GM15510 (cell line): ENCODE results near the gene ALOX12B.

Experiments used
- POLR2A ChIP-seq: IDR thresholded peaks from 3 replicates; pipeline ENCODE4 v1.6.1; 2011; ENCODE audit warnings: borderline replicate concordance; ENCODE audit not compliant: insufficient read length; ENCODE audit errors: extremely low read depth

Gene ALOX12B

GRCh38 chr17:8044819-8045810 lies 42.4 kb downstream of the ALOX12B start:
- TF ChIP-seq POLR2A = no peak

GRCh38 chr17:8041979-8042378 lies 45.5 kb downstream of the ALOX12B start:
- no peak for TF ChIP-seq POLR2A

- TF ChIP-seq POLR2A = no peak
These were observed 46.1 kb downstream of the ALOX12B start for GRCh38 chr17:8041249-8041928.

- no peak for TF ChIP-seq POLR2A
These were observed 47.8 kb downstream of the ALOX12B start for GRCh38 chr17:8039611-8040168.

- no peak for TF ChIP-seq POLR2A
These were observed 48.4 kb downstream of the ALOX12B start, which contains the start of gene ALOX15B for GRCh38 chr17:8038954-8039610. Gene ALOX15B (plus strand): TSS chr17:8039059. CDS start chr17:8039156, 97 bp downstream.

- no peak for TF ChIP-seq POLR2A
These were observed 55.1 kb downstream of the ALOX12B start for GRCh38 chr17:8032442-8032841.

GRCh38 chr17:8031950-8032349 lies 55.6 kb downstream of the ALOX12B start:
- TF ChIP-seq POLR2A = no peak

GRCh38 chr17:8031261-8031661 lies 56.3 kb downstream of the ALOX12B start:
- TF ChIP-seq POLR2A = no peak

- TF ChIP-seq POLR2A = no peak
These were observed 58.4 kb downstream of the ALOX12B start for GRCh38 chr17:8029121-8029520.

- TF ChIP-seq POLR2A = no peak
These were observed 62.2 kb downstream of the ALOX12B start for GRCh38 chr17:8025176-8025911.
